GM18517 (cell line): Measurements from ENCODE around the gene ARID1B.

Experiments
- ATAC-seq: cut with Tn5 transposase; IDR thresholded peaks from one replicate; pipeline ENCODE4 v1.9.1; 2021; ENCODE audit warnings: mild to moderate bottlenecking, moderate library complexity; ENCODE audit not compliant: unreplicated experiment

ARID1B gene

DNA sequence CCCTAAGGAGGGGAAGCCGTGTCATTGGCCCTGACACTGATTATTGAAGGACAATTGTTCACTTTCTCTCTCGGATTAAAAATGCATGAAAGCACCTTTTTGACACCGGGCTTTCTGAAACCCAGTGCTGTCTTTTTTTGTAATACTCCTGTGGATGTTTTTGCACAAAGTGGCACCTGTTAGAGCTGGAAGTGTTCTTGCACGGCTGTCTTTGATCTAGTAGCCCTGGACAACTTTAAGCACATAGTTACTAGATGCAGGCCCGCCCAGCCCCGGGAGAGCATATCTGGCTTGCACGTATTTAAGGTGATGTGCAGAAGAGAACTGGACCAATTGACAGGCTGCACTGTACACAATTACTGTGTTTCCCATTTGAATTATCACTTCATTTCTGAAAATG is 72.6 kb downstream of the ARID1B start:
- ATAC-seq = no peak

DNA sequence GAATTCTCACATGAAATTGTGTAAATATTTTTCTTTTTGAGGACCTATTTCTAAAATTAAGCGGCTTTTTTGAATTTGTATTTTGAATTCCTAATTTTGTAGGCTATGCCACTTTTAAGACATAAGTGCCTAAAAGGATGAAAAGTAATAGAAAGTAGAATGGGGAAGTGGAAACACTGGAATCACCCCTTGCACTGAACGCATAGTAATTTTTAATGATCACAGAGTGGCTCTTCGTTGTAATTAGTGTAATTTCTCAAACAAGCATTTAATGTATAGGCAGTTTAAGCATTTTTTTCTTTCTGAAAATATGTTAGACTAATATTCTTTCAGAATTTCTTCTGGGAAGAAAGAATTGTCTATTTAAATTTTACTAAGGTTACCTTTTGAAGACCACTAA is 73.2 kb downstream of the ARID1B start:
- ATAC-seq = no peak

DNA sequence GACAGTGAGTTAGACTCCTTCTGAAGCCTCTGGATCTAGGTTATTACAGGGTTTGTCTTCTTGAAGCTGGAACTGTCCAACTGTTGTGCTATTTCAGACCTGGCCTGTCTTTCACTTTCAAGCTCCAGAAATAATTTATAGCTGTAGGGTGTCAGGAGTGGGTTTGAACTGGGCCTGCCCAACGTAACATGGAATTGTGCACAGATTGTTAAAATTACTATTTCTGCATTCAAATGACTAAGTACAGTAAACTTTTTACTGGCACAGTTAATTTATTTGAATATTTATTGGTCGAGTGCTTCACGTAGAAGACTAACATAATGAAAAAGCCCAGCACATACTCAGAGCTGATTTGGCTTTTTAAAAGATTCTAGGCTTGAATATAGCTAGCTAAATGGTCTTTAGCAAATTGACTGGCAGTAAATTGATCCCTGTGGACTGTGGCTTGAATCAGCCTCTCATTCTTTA is 74.3 kb downstream of the ARID1B start:
- peak; percentile 41 for ATAC-seq

DNA sequence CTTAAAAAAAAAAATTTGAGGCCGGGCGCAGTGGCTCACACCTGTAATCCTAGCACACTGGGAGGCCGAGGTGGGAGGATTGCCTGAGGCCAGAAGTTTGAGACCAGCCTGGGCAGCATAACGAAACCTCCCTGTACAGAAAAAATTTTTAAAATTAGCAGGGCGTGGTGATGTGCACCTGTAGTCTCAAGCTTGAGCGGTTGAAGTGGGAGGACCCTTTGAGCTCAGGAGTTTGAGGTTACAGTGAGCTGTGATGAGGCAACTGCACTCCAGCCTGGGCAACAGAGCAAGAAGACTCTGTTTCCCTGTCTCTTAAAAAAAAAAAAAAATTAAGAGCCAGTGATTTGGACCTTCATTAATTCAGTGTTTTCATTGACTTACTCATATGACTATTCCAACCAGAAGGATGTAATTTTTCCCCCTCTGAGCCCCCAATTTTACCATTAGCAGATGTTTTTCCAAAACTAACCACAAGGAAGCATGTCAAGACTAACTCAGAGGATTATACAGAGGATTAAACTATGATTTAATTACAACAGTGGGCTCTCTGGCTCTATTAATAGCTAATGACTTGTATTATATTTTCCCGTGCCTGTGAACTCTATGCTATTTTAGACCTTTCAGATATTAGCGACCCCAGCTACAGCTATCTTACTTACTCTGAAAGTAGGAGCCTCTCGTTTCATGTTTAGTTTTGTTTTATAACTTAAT is 75.1 kb downstream of the ARID1B start:
- peak; percentile 60 for ATAC-seq

DNA sequence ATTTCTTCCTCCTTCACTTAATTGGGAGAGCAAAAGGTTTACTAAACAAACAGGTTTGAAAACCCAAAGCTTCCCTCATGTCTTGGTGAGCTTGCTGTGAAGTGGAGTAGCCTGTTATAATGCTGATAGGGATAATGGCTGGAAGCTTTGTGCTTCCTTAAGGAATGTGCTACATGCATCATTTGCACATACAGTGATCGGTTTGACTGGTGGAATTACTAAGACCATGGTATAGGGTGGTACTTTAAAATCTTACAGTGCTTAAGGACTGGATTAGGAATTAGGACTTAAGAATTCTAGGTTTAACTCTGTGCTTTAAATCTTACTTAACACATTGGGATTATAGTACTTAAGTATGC is 75.7 kb downstream of the ARID1B start:
- no peak for ATAC-seq

DNA sequence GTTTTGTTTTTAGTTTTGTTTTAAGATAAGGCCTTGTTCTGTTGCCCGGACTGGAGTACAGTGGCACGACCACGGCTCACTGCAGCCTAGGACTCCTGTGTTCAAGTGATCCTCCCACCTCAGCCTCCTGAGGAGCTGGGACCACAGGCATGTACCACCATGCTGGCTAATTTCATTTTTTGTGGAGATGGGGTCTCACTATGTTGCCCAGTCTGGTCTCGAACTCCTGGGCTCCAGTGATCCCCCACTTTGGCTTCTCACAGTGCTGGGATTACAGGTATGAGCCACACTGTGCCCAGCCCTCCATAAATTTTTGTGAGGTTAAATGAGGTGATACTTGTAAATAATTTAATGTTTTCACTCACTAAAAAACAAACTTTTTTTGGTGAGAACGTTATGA is 76.6 kb downstream of the ARID1B start:
- ATAC-seq = no peak

DNA sequence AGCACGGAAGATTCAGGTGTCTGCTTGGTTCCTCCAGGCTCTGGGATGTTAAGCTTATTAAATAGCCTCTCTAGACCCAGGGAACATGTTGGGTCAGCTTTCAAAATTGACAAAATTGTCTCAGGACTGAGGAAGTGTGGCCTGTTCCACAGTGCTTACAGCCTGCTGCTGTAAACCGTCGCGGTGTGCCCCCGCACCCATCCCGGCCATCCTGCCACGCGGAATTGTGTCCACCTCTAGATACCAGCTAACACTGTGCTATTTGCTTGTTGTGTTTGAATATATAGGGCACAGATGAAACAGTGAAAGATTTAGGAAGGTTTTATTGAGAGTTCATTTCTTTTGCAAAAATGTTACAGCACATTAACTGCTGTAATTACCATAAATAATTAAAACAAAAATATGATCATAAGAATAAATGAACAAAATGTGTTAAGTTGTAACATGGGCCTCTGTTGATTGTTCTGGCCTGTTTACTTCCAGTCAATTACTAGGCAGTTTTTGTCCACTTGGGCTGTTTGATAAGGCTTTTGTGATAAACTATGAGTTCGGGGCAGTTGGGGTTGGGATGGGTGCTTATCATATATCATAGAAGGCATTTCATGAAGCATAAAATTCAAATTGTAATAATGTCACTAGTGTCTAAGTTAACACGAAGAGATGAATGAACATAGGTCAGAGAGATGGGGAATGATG is 77.4 kb downstream of the ARID1B start:
- ATAC-seq = no peak

DNA sequence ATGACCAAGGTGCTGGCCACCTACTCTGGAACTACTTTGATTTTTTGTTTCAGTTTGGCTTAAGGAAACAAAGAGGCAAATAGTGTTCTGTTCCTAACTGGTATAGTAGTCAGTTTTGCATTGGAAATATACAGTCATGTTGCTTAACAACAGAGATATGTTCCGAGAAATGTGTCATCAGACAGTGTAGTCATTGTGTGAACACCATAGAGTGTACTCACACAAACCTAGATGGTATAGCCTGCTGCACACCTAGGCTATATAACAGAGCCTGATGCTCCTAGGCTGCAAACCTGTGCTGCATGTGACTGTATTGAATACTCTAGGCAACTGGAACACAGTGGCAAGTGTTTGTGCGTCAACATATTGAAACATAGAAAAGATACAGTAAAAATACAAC is 80.4 kb downstream of the ARID1B start:
- peak; percentile 51 for ATAC-seq

DNA sequence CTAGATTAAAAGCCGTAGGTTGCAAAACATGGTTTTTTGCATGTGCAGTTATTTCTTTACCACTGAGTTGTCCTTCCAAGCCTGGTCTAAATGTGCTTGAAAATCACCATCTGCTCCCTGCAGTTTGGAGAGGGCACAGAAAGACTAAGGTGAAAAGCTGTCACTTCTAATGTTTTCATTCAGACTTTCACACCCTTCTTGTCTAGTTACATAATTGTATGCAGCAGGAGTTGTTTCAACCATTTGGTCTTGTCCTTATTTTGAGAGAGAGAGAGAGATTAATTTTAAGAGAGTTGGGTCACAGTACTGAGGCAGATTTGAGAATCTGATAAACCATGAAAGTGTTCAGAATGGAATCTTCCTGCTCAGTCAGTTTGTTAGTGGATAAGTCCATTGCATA is 82.5 kb downstream of the ARID1B start:
- no peak for ATAC-seq

DNA sequence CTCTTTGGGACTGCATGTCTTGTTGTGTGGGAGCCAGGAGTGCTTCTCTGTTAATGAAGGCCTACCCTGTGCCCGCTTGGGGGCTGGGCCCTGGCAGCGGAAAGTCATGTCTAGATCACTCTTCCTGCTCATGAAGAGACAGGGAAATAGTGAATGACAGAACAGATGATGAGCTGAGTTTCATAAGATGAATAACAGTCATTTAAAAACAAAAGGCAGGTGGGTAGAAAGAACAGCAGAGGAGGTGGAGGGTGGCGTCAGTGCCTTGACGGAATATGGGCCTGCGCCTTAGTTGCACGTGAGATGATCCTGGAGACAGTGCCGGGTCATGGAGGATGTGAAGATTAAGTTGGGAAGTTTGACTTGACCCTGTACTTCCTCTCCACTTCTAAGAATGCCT is 85.5 kb downstream of the ARID1B start:
- ATAC-seq = no peak

DNA sequence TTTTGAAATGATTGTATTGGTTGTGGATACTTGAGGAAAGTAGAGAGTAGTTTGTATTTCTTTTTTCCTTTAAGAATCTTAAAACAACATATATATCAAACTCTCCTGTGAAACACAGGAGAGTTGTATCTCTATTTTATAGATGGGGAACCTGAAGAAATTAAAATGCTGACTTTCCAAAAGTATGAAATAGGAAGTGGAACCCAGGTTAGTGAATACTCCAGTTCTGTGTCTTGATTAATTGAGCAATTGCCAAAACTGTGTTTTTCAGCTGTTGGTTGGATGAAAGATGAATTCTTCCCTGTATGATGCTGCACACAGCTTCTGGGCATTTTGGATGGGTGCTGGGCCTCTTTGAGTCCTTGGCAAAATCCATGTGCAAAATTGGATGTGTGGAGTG is 86.3 kb downstream of the ARID1B start:
- no peak for ATAC-seq

DNA sequence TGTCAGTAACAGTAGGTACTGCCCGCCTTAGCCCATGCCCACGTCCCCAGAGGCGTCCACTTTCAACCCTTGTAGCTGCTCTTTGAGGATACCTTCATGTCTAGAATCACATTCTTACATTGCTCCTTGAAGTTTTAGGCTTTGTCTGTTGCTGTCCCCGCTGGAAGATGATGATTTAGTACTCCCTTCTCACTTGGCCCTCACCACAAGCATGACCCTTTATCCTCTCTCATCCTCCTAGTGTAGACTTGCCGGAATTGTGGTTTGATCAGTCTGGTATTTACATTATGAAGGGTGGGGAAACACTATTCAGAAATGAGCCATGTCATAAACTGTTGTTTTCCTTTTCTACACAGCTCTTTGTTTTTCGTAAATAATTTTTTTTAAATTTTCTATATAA is 87.4 kb downstream of the ARID1B start:
- ATAC-seq = no peak

DNA sequence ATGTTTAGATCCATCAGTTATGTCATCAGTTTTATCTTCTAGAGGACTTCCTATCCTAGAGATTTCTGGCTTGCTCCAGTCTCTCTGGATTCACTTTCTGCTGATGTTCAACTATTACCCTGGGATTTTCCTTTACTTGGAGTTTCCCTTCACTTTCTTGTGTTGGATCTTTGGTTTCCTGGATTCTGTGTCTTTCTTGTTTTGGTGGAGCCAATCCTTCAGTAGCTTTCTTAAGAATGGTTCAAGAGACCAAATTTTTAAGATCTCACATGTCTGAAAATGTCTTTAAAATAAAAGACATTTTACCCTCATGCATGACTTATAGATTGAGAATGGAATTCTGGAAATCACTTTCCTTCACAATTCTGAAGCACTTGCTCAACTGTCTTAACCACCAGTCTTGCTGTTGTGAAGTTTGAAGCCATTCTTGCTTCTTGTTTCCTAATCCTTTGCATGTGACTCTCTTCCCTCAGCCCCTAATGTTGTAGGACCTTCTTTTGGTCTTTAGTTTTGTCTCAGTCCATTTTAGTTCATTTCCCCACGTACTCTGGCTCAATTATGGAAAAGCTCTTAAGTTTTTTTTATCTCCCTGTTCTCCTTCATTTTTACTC is 87.9 kb downstream of the ARID1B start:
- ATAC-seq = no peak

DNA sequence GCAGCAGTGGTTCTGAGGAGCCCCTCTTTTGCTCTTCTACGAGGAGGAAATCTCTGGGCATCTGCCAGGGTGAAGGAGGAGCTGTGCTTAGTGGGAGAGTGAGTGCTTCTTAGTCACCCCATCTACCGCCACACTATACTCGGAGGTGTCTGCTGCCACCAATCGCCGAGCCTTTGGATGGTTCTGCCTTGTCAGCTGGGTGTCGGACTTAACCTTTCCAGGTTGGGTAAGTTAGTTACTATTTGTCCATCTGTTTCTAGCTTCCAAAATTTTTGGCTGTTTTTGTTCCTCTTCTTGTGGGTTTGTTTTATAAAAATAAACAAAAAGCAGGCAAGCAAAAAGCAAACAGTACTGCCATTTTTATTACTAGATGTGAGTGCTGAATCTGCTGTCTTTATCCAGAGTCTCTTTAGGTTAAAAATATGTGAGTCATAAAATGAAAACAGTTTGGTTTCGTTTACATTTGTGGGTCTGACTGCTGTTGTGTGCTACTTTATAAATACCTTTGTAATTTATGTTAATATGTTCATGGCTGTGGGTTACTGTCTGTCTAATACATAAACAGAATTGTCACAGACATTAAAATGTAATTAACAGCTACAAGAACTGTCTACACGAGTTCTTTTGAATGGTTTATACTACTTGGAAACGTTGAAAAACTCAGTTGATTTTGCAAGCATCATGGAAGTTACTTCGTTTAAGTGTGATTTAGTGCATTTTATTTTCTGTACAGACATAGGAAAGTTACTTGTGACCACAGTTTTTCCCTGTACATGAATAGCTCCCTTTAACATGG is 89.2 kb downstream of the ARID1B start:
- no peak for ATAC-seq

DNA sequence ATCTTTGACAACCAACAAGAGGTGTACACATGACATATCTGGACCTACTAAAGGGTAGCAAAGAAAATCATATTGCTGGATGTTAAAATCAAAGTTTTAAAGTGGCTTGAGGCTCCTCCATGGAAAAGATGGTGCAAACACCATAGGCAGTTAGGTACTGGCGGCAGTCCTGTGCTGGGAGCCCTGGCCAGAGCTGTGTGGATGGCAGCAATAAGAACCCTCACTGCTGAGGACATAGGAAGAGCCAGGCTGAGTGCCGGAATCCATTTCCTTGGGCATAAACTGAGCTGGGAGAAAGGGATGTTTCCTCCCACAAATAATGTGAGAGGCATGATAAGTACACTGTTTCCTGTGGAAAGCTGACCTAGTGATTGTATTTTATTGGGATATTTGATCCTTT is 89.9 kb downstream of the ARID1B start:
- ATAC-seq = no peak

DNA sequence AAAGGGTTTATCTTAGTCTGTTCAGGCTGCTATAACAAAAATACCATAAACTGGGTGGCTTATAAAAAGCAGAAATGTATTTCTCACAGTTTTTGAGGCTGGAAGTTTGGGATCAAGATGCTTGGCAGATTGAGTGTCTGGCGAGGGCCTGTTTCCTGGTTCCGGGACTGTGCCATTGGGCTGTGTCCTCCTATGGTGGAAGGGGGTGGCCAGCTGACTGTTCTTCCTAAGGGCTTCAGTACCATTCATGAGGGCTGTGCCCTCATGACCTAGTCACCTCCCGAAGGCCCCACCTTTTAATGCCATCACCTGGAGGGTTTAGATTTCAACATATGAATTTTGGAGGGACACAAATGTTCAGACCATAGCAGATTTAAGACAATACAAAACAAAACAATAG is 91.2 kb downstream of the ARID1B start:
- no peak for ATAC-seq

DNA sequence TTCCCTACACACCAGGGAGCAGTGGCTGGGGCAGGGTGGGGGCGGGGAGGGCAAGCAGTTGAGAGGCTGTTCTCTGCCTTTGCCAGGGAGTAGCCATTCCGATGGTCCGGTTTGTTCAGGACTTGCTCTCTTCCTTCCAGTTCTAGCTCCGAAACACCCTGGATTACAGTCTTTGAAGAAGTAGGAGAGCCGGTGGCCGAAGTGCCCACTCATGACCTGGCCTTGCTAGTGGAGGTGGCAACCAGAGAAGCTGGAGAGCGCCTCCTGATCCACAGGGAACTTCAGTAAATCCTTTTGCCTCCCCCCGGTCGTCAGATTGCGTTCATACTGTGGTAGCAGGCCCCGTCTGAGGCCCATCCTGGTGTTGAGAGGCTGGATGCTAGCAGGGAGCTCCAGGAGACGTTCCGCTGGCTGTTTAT is 92.8 kb downstream of the ARID1B start:
- no peak for ATAC-seq

DNA sequence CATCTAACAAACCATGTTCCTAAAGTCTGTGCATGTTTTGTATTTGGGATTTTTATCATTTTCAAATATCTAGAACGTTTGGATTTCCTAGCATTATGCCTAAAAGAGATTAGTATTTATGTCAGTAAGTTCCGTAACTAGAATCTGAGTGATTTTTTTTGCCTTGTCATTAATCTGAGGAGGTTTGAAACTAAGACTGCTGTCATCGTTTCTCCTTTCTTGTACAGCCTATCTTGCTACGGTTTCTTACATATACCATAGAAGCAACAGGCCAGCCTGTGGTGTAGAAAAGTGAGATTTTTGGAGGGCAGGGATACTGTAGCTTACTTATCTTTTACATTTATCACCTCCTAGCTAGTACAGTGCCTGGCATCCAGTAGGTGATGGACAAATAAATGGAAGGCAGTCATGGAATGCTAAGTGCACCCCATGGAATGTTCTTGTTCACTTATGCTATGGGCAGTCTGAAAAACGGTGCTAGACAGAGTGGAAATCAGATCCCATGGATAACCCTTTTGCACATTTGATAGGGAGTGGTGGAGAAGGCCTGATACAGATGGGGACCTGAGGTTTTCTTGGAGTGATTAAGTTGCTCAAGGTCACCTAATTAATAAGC is 93.9 kb downstream of the ARID1B start:
- ATAC-seq = no peak

DNA sequence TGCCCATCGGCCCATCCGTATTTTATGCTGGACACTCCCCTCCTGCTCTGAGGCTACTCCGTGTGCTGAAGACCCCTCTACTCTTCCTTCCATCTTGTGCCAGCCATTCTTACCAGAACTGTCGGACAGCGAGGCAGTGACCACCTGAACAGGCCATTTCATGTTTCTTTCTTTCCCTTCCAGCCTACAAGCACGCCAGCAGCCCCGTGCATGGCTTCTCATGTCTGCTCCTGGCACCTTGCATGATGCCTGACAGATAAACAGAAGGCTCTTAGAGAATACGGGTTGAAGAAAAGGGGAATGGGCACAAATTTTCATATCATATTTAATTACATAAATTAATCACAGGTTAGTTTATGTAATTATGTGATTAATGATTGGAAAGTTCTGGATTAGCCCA is 95.7 kb downstream of the ARID1B start:
- ATAC-seq = no peak

DNA sequence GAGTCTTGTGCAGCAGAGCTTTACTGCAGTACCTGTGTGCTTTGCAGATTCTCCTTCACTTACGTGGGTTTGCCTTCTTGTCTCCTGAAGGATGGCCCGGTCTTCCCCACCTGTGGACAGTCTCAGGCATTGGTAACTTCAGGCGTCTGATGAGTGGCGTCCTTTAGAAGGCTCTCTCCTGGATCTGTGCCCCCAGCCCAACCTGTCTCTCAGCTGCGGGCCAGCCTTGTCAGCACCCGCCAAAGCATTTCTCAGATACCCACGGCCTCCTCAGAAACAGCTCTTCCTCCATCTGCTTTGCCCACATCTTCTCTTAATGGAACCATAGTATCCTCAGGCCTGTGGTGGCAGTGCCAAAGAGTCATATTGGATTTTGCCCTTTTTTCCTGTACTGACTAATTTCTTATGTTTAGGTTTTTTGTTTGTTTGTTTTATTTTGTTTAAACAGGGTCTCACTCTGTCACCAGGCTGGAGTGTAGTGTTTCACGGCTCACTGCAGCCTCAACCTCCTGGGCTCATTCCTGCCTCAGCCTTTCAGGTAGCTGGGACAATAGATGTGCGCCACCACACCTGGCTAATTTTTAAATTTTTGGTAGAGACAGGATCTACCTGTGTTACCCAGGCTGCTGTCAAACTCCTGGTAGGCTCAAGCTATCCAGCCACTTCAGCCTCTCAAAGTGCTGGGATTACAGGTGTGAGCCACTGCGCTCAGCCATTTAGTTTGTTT is 96.6 kb downstream of the ARID1B start:
- no peak for ATAC-seq
